Fibroblast of mammary gland (primary cell): Measurements from ENCODE around the gene LPIN1.

Source experiments
- DNase-seq: peaks from one replicate; pipeline ENCODE4 v3.0.0-alpha.2; 2010; ENCODE audit warnings: low read depth
- H3K4me3 ChIP-seq: 2 replicates; pipeline ENCODE4 v1.5.1; 2011; ENCODE audit warnings: low read depth, mild to moderate bottlenecking, low read length, moderate library complexity; ENCODE audit not compliant: control insufficient read depth
- TF ChIP-seq, protein P1 (sequence below): conservative IDR thresholded peaks from 2 replicates; pipeline ENCODE4 v1.5.1; 2011; ENCODE audit warnings: low read depth, low read length, inconsistent platforms; ENCODE audit not compliant: control insufficient read depth, insufficient read depth

The LPIN1 gene

DNA sequence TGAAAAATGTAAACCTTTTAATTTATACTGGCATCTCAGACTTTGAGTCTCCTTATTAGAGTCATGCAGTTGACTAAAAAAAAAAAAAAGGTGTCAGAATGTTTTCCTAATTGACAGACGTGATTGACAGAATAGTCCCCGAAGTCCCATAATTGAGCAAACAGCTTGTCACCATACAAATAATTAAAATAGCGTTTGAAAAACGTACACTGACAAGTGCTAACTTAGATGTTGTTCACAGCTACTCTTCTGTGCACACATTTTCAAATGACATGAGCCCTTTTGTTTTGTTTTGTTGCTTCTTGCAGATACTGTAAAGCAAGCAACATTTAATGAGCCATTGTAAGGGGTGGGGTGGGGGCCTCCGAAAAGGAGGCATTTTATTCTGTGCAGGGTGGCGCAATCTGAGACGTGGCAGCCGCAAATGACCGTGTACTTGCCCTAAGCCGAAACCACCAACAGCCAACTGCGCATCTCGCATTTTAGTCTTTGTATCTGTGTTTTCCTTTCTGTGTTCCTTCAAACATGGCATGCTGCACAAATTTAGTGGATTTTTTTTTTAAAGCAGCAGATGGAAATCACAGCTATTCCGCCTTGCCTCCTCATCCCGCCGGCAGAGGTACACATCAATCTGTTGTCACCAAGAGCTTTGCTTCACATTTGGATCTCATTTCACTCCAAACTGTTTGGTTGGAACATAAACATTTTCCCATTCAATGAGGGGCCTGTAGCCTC is 52.4 kb downstream of the LPIN1 start:
- H3K4me3 ChIP-seq = no peak overlapping the region
- TF ChIP-seq, protein P1, sequence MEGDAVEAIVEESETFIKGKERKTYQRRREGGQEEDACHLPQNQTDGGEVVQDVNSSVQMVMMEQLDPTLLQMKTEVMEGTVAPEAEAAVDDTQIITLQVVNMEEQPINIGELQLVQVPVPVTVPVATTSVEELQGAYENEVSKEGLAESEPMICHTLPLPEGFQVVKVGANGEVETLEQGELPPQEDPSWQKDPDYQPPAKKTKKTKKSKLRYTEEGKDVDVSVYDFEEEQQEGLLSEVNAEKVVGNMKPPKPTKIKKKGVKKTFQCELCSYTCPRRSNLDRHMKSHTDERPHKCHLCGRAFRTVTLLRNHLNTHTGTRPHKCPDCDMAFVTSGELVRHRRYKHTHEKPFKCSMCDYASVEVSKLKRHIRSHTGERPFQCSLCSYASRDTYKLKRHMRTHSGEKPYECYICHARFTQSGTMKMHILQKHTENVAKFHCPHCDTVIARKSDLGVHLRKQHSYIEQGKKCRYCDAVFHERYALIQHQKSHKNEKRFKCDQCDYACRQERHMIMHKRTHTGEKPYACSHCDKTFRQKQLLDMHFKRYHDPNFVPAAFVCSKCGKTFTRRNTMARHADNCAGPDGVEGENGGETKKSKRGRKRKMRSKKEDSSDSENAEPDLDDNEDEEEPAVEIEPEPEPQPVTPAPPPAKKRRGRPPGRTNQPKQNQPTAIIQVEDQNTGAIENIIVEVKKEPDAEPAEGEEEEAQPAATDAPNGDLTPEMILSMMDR = no peak
- no peak for DNase-seq

DNA sequence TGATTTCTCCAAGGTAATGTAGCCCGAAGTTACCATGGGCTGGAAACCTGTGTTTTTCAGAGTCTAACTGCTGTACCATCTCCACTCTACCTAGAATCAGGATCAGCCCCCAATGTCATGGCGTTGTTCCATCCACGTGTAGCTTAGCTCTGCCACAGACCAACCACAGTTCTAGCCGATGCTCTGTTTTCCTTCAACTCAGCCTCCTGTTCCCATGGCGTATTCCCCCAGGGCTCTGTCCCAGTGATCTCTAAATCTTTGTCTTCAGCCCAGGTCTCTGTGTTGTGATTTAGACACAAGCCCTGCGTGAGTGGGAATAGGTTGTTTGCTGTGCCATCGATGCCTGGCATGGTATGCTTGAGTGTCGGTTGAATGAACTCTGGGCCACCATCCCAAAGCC is 53.4 kb downstream of the LPIN1 start:
- DNase-seq = no peak
- TF ChIP-seq, protein P1 = no peak
- H3K4me3 ChIP-seq = no peak overlapping the region

DNA sequence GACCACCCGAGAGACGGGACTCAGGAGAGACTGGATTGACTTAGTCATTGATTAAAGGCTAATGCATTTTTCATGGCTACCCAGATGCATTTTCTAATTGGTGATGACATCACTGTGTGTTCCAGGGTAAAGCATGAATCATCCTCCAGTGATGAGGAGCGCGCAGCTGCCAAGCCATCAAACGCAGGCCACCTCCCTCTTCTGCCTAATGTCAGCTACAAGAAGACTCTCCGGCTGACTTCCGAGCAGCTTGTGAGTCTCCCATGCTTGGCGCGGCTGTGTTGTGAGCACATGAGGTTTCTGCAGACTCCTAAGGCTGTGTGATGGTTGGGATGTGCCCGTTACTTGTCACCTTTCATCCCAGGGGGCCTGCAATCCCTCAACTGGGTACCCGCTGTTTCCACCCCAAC is 56.4 kb downstream of the LPIN1 start:
- H3K4me3 ChIP-seq = no peak overlapping the region
- peak; percentile 90 for DNase-seq
- TF ChIP-seq, protein P1 = no peak

DNA sequence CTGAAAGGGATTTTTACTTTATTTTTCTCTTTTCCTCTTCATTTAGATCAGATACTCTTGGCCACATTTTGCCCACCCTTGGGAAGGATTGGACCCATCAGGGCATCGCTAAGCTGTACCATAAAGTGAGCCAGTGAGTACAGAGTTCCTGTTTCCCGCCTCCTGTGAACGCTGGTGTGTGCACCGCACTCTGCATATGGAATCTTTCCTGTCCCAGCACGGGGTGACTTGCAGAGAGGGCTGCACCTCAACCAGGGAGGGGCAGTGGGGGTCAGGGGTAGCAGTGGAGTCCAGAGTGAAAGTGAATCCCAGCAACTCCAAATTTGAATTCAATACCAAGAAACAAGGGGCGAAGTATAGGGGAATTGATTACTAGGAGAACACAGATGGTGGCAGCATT is 58.6 kb downstream of the LPIN1 start:
- TF ChIP-seq, protein P1 = no peak
- DNase-seq = no peak
- H3K4me3 ChIP-seq = no peak overlapping the region

DNA sequence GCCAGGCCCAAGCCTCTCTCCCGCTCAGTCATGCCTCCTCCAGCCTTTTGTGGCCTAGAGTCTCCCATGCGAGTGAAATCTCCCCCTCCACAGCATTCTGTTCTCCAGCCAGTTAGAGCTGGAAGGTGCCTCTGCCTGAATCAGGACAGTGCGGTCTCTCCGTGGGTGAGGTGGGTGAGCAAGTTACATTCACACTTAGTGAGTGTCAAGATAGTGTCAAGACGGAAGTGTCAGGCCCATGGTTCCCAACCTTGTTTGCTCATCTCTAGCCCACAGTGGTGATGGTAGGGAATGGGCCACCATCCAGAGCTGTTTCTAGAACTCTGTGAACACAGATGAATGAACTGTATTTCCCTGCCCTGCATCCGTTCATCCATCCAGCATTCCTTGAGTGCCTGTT is 59.5 kb downstream of the LPIN1 start:
- no peak for DNase-seq
- H3K4me3 ChIP-seq = no peak overlapping the region
- TF ChIP-seq, protein P1 = no peak

DNA sequence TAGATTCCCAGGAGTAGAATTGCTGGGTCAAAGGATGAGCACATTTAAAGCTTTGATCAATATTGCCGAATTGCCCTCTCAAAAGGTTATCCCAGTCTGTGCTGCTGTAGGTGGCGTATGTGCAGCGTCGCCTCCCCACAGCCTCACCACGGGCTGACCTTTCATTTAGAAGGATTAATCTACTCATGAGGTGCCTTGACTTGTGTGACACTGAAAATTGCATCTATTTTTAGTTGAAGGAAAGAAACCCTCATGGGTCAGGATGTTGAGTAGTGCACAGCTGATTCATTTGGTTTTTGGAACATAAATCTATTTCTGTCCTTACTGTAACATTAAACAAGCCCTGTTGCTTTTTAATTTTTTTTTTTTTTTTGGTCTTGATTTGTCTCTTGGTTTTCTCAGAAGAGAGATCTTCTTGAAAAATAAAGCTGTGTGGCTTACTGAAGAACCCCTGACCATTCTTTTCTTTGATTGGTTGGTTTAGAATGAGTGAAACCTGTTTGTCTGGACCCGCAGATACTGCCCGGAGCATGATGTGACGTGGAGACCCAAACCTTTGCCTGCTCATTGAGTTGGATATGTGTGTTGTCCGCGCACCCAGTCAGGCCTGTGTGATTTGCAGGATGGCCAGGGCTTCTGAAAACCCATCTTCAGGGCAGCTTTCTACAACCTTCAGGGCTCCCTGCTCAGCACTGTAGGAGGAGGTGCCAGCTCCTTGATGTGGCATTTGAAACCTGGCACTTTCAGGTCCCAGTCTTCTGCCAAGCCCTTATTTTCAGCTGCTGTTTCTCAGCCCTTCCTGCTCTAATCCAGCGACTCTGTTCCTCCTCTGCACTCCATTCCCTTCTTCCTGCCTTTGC is 61.0 kb downstream of the LPIN1 start:
- TF ChIP-seq, protein P1 = no peak

More for the DNA sequence above, 61.0 kb downstream of the LPIN1 start:
- H3K4me3 ChIP-seq = no peak overlapping the region
- no peak for DNase-seq
